HT-29 (cell line): Measurements from ENCODE around the gene VGLL1. TPM values are rescaled to one million over a fixed set of nuclear protein-coding genes. Genes with fewer than 3 reads are reported as not detected.
A peak's percentile ranks its signal among the peaks of the same experiment; 100 is the strongest.

Experiments used
- DNase-seq: peaks from one replicate; pipeline ENCODE4 v3.0.0-alpha.2; 2015; ENCODE audit warnings: low spot score
- small RNA-seq: library from RNA; depleted of rRNA; stranded (forward); fragments of <200 nt; gene quantifications from one replicate; pipeline ENCODE3, GENCODE V24; 2014
- total RNA-seq: library from RNA; depleted of rRNA; stranded (reverse); fragments of >200 nt; shearing (Covaris generic); gene quantifications from 2 replicates; pipeline ENCODE4 v1.2.3, GENCODE V29; 2014; rRNA removed

The VGLL1 gene
- total RNA-seq, 1 experiment from 2014 or later: 3.5 TPM

- no peak for DNase-seq
Observed at GRCh38 chrX:136551410-136551809, 19.4 kb downstream of the VGLL1 start.

DNA sequence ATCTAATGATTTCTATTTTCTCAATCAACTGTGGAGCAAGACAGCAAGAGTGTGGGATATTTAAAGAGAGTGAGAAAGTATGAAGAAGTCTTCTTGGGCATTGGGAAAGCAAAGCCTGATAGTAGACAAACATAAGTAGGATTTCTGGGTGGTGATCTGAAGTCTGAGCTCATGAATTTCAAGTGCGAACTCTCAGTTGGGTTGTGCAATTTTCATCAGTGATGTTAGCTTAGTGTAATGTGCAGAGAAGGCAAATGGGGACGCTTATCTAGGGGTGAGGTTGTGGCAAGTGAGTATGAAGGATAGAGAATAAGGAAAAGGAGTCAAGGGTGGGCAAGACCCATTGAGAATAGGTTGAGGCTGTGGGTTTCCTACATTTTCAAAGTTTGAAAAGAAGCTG is 23.7 kb downstream of the VGLL1 start:
- no peak for DNase-seq

DNA sequence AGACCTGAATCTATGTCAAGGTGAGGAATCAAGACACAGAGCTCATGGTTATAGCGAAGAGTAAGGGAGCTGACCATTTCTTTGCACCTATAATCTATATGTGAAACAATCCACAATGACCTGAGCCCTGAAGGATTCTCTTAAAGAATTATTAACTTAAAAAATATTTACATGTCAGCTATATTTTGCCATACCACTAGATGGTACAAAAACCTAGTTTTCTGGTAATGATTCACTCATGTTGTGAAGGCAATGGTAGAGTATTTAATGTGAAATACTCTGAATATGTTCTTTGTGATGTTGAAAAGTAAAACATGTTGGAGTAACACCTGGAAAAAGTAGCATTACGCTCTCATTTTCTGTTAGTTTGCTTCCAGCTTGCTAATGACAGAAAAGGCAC is 40.0 kb downstream of the VGLL1 start:
- peak; percentile 15 for DNase-seq

GRCh38 chrX:136574548-136574947 is 42.5 kb downstream of the VGLL1 start:
- peak; percentile 47 for DNase-seq

- DNase-seq: peak; percentile 73
Observed at GRCh38 chrX:136577552-136577951, 45.5 kb downstream of the VGLL1 start.

DNA sequence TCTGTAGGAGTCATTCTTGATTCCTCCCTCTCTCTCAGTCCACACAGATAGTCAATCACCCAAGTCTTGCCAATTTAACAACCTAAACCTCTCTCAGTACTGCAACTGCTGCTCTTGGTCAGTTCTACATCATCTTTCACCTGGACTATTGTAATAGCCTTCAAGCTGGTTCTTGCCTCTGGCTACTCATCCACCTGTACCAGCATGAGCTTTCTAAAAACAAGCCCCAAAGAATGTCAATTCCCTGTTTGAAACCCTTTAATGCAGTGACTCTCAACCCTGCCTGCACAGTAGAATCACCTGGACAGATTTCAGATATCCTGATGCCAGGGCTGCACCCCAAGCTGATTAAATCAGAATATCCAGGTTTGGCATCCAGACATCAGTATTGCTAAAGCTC is 48.3 kb downstream of the VGLL1 start:
- no peak for DNase-seq

GRCh38 chrX:136582624-136583023 is 50.6 kb downstream of the VGLL1 start:
- no peak for DNase-seq

DNA sequence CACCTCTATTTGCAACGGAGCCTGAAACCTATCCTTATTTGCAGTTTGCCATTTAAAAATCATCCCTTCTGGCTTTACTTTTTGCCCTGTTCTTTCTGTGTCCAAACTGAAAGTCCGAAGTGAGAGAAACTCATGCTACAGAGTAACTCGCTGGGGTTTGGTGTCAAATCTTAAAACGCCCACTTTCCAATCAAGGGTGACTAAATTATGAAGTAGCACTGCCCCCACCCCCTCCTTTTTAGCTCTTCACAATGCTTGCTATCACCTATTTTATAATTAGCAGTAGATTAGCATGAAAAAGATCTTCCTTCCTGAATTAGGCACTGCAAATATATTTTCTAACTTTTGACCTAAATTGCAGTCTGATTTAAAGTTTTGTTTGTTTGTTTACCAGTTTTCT is 52.5 kb downstream of the VGLL1 start:
- DNase-seq: no peak

GRCh38 chrX:136585262-136585661 is 53.2 kb downstream of the VGLL1 start:
- DNase-seq: no peak

- DNase-seq: no peak
Observed at GRCh38 chrX:136585960-136586359, 53.9 kb downstream of the VGLL1 start.

DNA sequence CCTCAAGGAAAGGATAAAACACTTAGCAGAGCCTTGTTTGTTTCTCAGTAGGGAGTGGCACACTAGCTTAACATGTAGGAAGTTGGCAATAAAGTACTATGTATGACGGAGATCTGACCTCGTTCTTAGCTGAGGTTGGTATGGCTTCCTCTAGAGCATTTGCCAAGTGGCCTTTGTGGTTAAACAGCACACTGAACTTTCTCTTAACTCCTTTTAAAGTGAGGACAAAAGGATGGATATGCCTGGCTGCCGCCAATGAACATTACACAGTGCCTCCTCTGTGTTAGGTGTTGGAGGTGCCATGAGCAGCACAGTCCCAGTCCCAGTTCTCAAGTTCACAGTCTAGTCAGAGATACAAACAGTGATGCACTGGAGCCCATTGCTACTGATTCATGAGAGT is 54.4 kb downstream of the VGLL1 start:
- no peak for DNase-seq

DNA sequence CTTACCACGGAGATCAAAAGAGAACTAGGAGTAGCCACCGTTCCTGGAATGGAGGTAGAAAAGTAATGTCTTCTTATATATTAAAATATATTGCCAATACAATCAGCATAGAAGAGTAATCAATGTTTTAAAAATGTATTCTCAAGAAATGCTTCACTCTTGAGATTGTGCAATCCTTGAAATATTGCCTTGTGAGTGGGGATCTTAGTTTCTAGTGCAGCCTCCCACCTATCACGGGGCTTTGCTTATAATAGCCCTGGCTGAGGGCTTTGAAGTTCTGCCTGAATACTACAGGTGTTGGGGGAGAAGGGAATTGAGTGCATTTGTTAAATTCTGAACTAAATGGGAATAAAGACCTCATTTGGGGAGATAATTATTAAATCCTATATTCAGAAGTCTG is 55.5 kb downstream of the VGLL1 start:
- no peak for DNase-seq

- no peak for DNase-seq
Observed at GRCh38 chrX:136588036-136588435, 56.0 kb downstream of the VGLL1 start.

- DNase-seq: no peak
Observed at GRCh38 chrX:136589966-136590365, 58.0 kb downstream of the VGLL1 start.

- DNase-seq: no peak
Observed at GRCh38 chrX:136597356-136597755, 65.3 kb downstream of the VGLL1 start.

DNA sequence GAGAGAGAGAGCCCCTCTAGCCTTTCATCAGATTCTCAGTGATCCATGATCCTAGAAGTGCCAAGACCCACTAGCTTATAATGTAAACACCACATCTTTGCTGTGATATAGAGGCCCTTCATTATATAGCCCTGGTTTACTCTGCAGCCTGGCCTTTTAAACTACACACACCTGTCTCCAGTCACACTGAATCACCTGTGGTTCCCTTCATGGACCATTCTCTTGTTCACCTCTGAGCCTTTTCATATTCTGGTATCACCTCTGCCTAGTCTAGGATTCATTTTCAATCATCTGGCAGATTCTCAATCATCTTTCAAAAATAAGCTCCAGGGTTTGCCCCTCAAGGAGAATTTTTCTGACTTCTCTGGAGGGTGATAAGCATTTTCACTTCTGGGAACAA is 65.9 kb downstream of the VGLL1 start:
- no peak for DNase-seq

DNA sequence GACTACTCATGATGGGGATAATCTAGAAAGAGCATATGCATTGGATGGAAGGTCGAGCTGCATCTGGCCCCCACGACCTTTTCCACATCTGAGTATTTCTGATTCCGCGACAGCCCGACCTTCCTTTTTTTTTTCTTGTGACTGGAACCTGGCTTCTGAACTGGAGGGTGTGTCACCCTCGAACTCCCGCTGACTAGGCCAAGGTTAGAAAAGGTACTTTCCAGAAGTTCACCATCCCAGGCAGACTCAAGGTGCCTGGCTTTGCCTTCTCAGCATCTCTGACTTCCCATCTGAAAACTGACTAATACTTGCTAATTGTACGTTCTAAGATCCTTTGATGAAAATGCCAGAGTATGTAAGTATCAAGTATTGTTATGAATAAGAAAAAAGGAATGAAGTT is 66.6 kb downstream of the VGLL1 start:
- DNase-seq: no peak

- DNase-seq: no peak
Observed at GRCh38 chrX:136600059-136600458, 68.0 kb downstream of the VGLL1 start.

Small RNAs within 50 kb of the gene (small RNA-seq; reads per million reads assigned to genes)
- gene MIR934 (not detected), gene RF00019 (not detected), gene RNU6-320P (not detected)

Other genes with a start within 250 kb of the VGLL1 start
- gene ADGRG4, start 231.3 kb upstream of the VGLL1 start, total RNA-seq: not detected in 2 replicates
- gene BRS3, start 44.3 kb upstream of the VGLL1 start, total RNA-seq: not detected in 2 replicates
- gene HTATSF1, start 34.6 kb upstream of the VGLL1 start, total RNA-seq: 60.7 and 66.4 TPM in 2 replicates
- gene CD40LG, start 115.9 kb downstream of the VGLL1 start, total RNA-seq: not detected in 2 replicates
- not detected in 2 replicates for gene ARHGEF6, start 248.7 kb downstream of the VGLL1 start, total RNA-seq